K562 treated with DMSO at 1 percent for 24 hours (cell line): ENCODE measurements around the gene DYNC2LI1. TPM values are rescaled to one million over a fixed set of nuclear protein-coding genes. Genes with fewer than 3 reads are reported as not detected.

Experiments
- total RNA-seq: library from RNA; unstranded; fragments of 300-600 nt; gene quantifications from 2 replicates; pipeline ENCODE4 v1.2.3, GENCODE V29; 2022; ENCODE audit warnings: low read depth; ENCODE audit not compliant: insufficient read depth

DYNC2LI1 gene
- 8.3 and 16.7 TPM in 2 replicates for total RNA-seq

GRCh38 chr2:43773876-43774613, at the start of gene DYNC2LI1:
TSS of gene DYNC2LI1 (plus strand) at chr2:43774039. CDS start at chr2:43774139, 100 bp downstream.

GRCh38 chr2:43838560-43839267, 64.9 kb downstream of the DYNC2LI1 start, which contains the start of the genes ABCG5 and ABCG8:
TSS of gene ABCG5 (minus strand) at chr2:43838839. CDS start at chr2:43838679, 160 bp downstream.
TSS of gene ABCG8 (plus strand) at chr2:43838971. CDS start at chr2:43839054, 83 bp downstream.

Other genes with a start within 250 kb of the DYNC2LI1 start
- 9.2 and 10.4 TPM in 2 replicates for gene THADA, start 178.0 kb upstream of the DYNC2LI1 start, total RNA-seq
- 2.9 and 3.7 TPM in 2 replicates for gene PLEKHH2, start 136.8 kb upstream of the DYNC2LI1 start, total RNA-seq
- gene C1GALT1C1L, start 97.6 kb upstream of the DYNC2LI1 start, total RNA-seq: 1.4 and 1.5 TPM in 2 replicates
- gene ABCG5, start 64.8 kb downstream of the DYNC2LI1 start, total RNA-seq: not detected in 2 replicates
- gene ABCG8, start 64.9 kb downstream of the DYNC2LI1 start, total RNA-seq: not detected in 2 replicates
- gene LRPPRC, start 221.9 kb downstream of the DYNC2LI1 start, total RNA-seq: 35.3 and 39.0 TPM in 2 replicates